H9 (cell line): ENCODE data around the gene CBX5. TPM values are rescaled to one million over a fixed set of nuclear protein-coding genes. Genes with fewer than 3 reads are reported as not detected.
A peak's percentile ranks its signal among the peaks of the same experiment; 100 is the strongest.

Experiments
- DNase-seq: peaks from one replicate; pipeline ENCODE4 v3.0.0-alpha.2; 2017
- H2AFZ ChIP-seq: one replicate; pipeline ENCODE4 v1.6.1; 2013; ENCODE audit warnings: mild to moderate bottlenecking, low read length, control low read depth, moderate library complexity
- H2AK5ac ChIP-seq: 2 replicates; pipeline ENCODE4 v1.6.1; 2013; ENCODE audit warnings: low read length, control low read depth, mixed read lengths; ENCODE audit not compliant: insufficient read length
- H2BK120ac ChIP-seq: one replicate; pipeline ENCODE4 v1.6.1; 2013; ENCODE audit warnings: low read depth, mild to moderate bottlenecking, low read length, control low read depth, inconsistent platforms; ENCODE audit not compliant: poor library complexity, severe bottlenecking
- H2BK12ac ChIP-seq: 2 replicates; pipeline ENCODE4 v1.6.1; 2013; ENCODE audit warnings: low read length, control low read depth, mixed read lengths, low read depth; ENCODE audit not compliant: insufficient read length
- H2BK15ac ChIP-seq: 2 replicates; pipeline ENCODE4 v1.6.1; 2013; ENCODE audit warnings: low read depth, low read length, control low read depth
- H2BK20ac ChIP-seq: one replicate; pipeline ENCODE4 v1.6.1; 2013; ENCODE audit warnings: low read depth, mild to moderate bottlenecking, low read length, control low read depth, inconsistent platforms; ENCODE audit not compliant: poor library complexity, severe bottlenecking
- H2BK5ac ChIP-seq: 2 replicates; pipeline ENCODE4 v1.6.1; 2013; ENCODE audit warnings: low read length, control low read depth, mixed read lengths; ENCODE audit not compliant: insufficient read length
- H3K14ac ChIP-seq: 2 replicates; pipeline ENCODE4 v1.6.1; 2013; ENCODE audit warnings: low read length, control low read depth; ENCODE audit not compliant: insufficient read depth
- H3K18ac ChIP-seq: 2 replicates; pipeline ENCODE4 v1.6.1; 2013; ENCODE audit warnings: low read depth, mild to moderate bottlenecking, mixed read lengths, low read length, control low read depth; ENCODE audit not compliant: insufficient read length
- H3K23ac ChIP-seq: 2 replicates; pipeline ENCODE4 v1.6.1; 2013; ENCODE audit warnings: low read length, control low read depth, mixed read lengths, low read depth; ENCODE audit not compliant: insufficient read length
- H3K23me2 ChIP-seq: 2 replicates; pipeline ENCODE4 v1.6.1; 2013; ENCODE audit warnings: low read depth, mild to moderate bottlenecking, mixed read lengths, low read length, control low read depth; ENCODE audit not compliant: insufficient read length, poor library complexity, severe bottlenecking
- H3K27ac ChIP-seq: 2 replicates; pipeline ENCODE4 v1.5.1; 2013; ENCODE audit warnings: low read length, control low read depth, mixed read lengths, low read depth; ENCODE audit not compliant: insufficient read length
- H3K27me3 ChIP-seq: 2 replicates; pipeline ENCODE4 v1.6.1; 2013; ENCODE audit warnings: low read length, control low read depth, inconsistent platforms; ENCODE audit not compliant: insufficient read depth
- H3K4ac ChIP-seq: 2 replicates; pipeline ENCODE4 v1.6.1; 2013; ENCODE audit warnings: low read depth, mild to moderate bottlenecking, control low read depth, inconsistent platforms, low read length, moderate library complexity
- H3K4me1 ChIP-seq: 2 replicates; pipeline ENCODE4 v1.6.1; 2013; ENCODE audit warnings: low read length, control low read depth, inconsistent platforms; ENCODE audit not compliant: insufficient read depth
- H3K4me2 ChIP-seq: 2 replicates; pipeline ENCODE4 v1.6.1; 2013; ENCODE audit warnings: low read length, control low read depth, mixed read lengths; ENCODE audit not compliant: insufficient read length, insufficient read depth
- H3K56ac ChIP-seq: 2 replicates; pipeline ENCODE4 v1.6.1; 2013; ENCODE audit warnings: low read depth, mild to moderate bottlenecking, mixed read lengths, low read length, control low read depth; ENCODE audit not compliant: insufficient read length
- H3K79me1 ChIP-seq: 2 replicates; pipeline ENCODE4 v1.6.1; 2013; ENCODE audit warnings: low read depth, mild to moderate bottlenecking, moderate library complexity, low read length, control low read depth, inconsistent platforms; ENCODE audit not compliant: insufficient read depth, poor library complexity, severe bottlenecking
- H3K79me2 ChIP-seq: 2 replicates; pipeline ENCODE4 v1.6.1; 2013; ENCODE audit warnings: low read length, control low read depth, inconsistent platforms; ENCODE audit not compliant: insufficient read depth
- H3K9ac ChIP-seq: 2 replicates; pipeline ENCODE4 v1.6.1; 2013; ENCODE audit warnings: low read length, control low read depth, mixed read lengths; ENCODE audit not compliant: insufficient read length; ENCODE audit errors: extremely low read depth
- H3K9me3 ChIP-seq: one replicate; pipeline ENCODE4 v1.6.1; 2013; ENCODE audit warnings: low read depth, low read length, inconsistent platforms; ENCODE audit not compliant: control insufficient read depth
- H3T11ph ChIP-seq: one replicate; pipeline ENCODE4 v1.6.1; 2013; ENCODE audit warnings: mild to moderate bottlenecking, low read length, control low read depth, inconsistent platforms
- H4K20me1 ChIP-seq: one replicate; pipeline ENCODE4 v1.6.1; 2013; ENCODE audit not compliant: control insufficient read depth, insufficient read length, insufficient read depth
- H4K5ac ChIP-seq: 2 replicates; pipeline ENCODE4 v1.6.1; 2013; ENCODE audit warnings: low read depth, mild to moderate bottlenecking, mixed read lengths, low read length, control low read depth; ENCODE audit not compliant: insufficient read length
- H4K8ac ChIP-seq: replicated peaks from 2 replicates; pipeline ENCODE4 v1.6.1; 2013; ENCODE audit warnings: low read length, control low read depth, mixed read lengths, low read depth; ENCODE audit not compliant: insufficient read length
- H4K91ac ChIP-seq: 2 replicates; pipeline ENCODE4 v1.6.1; 2013; ENCODE audit warnings: low read depth, mild to moderate bottlenecking, moderate library complexity, mixed read lengths, low read length, control low read depth; ENCODE audit not compliant: insufficient read length
- H3K27ac Mint-ChIP-seq, 3 experiments: 2 replicates in 2 of 3; 3 replicates in 1 of 3; pipeline ENCODE4 v1.8.0; 2020 to 2021; ENCODE audit warnings: mixed read lengths in 3 of 3, mild to moderate bottlenecking in 1 of 3, moderate library complexity in 1 of 3
- H3K27me3 Mint-ChIP-seq: 2 replicates; pipeline ENCODE4 v1.8.0; 2021; ENCODE audit warnings: low read depth, mild to moderate bottlenecking, moderate library complexity, mixed read lengths
- H3K36me3 Mint-ChIP-seq, 3 experiments: 2 replicates in 2 of 3; 3 replicates in 1 of 3; pipeline ENCODE4 v1.8.0; 2020 to 2021; ENCODE audit warnings: low read depth in 3 of 3, mixed read lengths in 3 of 3; ENCODE audit not compliant: insufficient read depth in 1 of 3
- H3K4me1 Mint-ChIP-seq, 2 experiments: 2 replicates each; pipeline ENCODE4 v1.8.0; 2020; ENCODE audit warnings: mixed read lengths in 2 of 2
- H3K4me3 Mint-ChIP-seq, 2 experiments: 2 replicates in 1 of 2; 3 replicates in 1 of 2; pipeline ENCODE4 v1.8.0; 2020 to 2021; ENCODE audit warnings: mild to moderate bottlenecking in 2 of 2, mixed read lengths in 2 of 2, moderate library complexity in 1 of 2
- H3K9me3 Mint-ChIP-seq, 2 experiments: 2 replicates in 1 of 2; 3 replicates in 1 of 2; pipeline ENCODE4 v1.8.0; 2020; ENCODE audit warnings: mild to moderate bottlenecking in 2 of 2, mixed read lengths in 2 of 2, moderate library complexity in 1 of 2
- WGBS: extraction: QIAGEN DNeasy Blood & Tissue Kit; methylation state at CpG from one replicate; pipeline ENCODE4 v1.1.7; 2013; ENCODE audit warnings: missing lambda C conversion rate, low lambda C conversion rate, mixed read lengths; ENCODE audit not compliant: insufficient read length; ENCODE audit errors: extremely low coverage; 5-methylcytosine and 5-hydroxymethylcytosine counted together
- total RNA-seq: library from RNA; stranded (reverse); gene quantifications from 2 replicates; pipeline ENCODE4 v1.2.1, GENCODE V29; 2021
- TF ChIP-seq, protein P1 (sequence below): fragments of 200-600 bp; sonication (generic); conservative IDR thresholded peaks from 3 replicates; pipeline ENCODE4 v1.8.0; 2021; ENCODE audit warnings: antibody characterized with exemption, mild to moderate bottlenecking

CBX5 gene
- total RNA-seq, 1 experiment from 2014 or later: 206 TPM

DNA sequence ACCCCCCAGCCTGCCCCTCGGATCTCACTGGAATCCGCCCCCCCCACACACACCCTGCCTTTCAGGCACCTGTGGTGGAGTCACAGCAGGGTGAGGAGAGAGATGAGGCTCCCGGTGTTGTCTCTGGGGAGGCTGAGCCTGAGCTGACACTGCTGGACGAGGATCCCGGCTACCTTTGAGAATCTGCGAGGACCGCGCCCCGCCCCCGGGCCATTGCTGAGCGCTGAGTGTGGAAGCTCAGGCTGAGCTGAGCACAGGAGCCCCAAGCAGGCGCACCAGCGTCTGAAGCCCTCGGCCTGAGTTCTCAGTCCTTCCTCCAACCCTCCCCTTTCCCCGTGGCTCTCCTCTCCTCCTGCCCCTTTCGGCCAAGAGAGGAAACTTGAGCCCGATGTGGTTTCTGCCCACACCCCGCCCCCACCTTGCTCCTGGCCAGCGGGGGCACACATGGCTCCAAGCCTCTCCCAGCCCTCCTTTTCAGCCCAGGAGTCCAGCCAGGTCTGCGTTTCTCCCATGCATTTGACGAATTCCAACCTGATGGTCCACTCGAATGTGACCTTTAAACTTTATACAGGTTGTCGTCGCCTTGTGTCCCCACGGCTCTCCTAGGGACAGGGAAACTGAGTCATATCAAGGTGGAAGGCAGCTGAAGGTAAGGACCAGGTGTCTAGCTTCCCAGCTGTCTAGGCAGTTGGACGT lies 21.0 kb upstream of the CBX5 start, which contains the start of gene NFE2:
Gene NFE2, minus strand, starts transcription at position 284 of the 696 bp plus-strand sequence. CDS start 5,767 bp downstream, outside the sequence.
- peak within 1 kb of the TSS; percentile 85 to 92 (median 87); a peak in 6 of 7 replicates for H3K27ac Mint-ChIP-seq

More for the DNA sequence above, 21.0 kb upstream of the CBX5 start, which contains the start of gene NFE2:
- H3K4me3 Mint-ChIP-seq: peak within 1 kb of the TSS; percentile 57 to 79
- H3K27me3 ChIP-seq: peaks cover 7% of the 10 kb centered on the region; the same call in 1 of the 2 replicates
- H3K27ac ChIP-seq: no peak within 1 kb of the TSS
- H2BK12ac ChIP-seq: no peak within 1 kb of the TSS
- H3K9me3 ChIP-seq: no peaks in the 10 kb centered on the region
- H3K9me3 Mint-ChIP-seq: no peaks in the 10 kb centered on the region
- no peak within 1 kb of the TSS for H3K56ac ChIP-seq
- peak within 1 kb of the TSS; percentile 48 for H3K18ac ChIP-seq
- no peak within 1 kb of the TSS for H4K5ac ChIP-seq
- H2BK20ac ChIP-seq: no peak within 1 kb of the TSS
- no peaks in the 10 kb centered on the region for H3K79me2 ChIP-seq
- TF ChIP-seq, protein P1, sequence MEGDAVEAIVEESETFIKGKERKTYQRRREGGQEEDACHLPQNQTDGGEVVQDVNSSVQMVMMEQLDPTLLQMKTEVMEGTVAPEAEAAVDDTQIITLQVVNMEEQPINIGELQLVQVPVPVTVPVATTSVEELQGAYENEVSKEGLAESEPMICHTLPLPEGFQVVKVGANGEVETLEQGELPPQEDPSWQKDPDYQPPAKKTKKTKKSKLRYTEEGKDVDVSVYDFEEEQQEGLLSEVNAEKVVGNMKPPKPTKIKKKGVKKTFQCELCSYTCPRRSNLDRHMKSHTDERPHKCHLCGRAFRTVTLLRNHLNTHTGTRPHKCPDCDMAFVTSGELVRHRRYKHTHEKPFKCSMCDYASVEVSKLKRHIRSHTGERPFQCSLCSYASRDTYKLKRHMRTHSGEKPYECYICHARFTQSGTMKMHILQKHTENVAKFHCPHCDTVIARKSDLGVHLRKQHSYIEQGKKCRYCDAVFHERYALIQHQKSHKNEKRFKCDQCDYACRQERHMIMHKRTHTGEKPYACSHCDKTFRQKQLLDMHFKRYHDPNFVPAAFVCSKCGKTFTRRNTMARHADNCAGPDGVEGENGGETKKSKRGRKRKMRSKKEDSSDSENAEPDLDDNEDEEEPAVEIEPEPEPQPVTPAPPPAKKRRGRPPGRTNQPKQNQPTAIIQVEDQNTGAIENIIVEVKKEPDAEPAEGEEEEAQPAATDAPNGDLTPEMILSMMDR: peak; percentile 32; the same call in 2 of the 3 replicates
- no peaks in the 10 kb centered on the region for H3K36me3 Mint-ChIP-seq
- DNase-seq: peak; percentile 93
- H3K14ac ChIP-seq: peak within 1 kb of the TSS; percentile 4; the same call in 1 of the 2 replicates
- H3K4ac ChIP-seq: no peak within 1 kb of the TSS; the same call in 1 of the 2 replicates
- H3K4me1 ChIP-seq: peaks cover 11% of the 10 kb centered on the region; the same call in 1 of the 2 replicates
- H4K8ac ChIP-seq: no peak within 1 kb of the TSS
- no CpG with 5 or more reads among the region's 26 CpGs for WGBS
- H2BK5ac ChIP-seq: no peak within 1 kb of the TSS
- peaks cover 51 to 60% of the 10 kb centered on the region in 2 experiments for H3K4me1 Mint-ChIP-seq
- no peak within 1 kb of the TSS for H2BK15ac ChIP-seq
- H4K20me1 ChIP-seq: no peaks in the 10 kb centered on the region
- peak within 1 kb of the TSS; percentile 0 for H3K9ac ChIP-seq
- H4K91ac ChIP-seq: no peak within 1 kb of the TSS
- H2AFZ ChIP-seq: no peak within 1 kb of the TSS
- H3T11ph ChIP-seq: no peak within 1 kb of the TSS
- peak within 1 kb of the TSS; percentile 84 for H3K4me2 ChIP-seq
- peaks cover 33% of the 10 kb centered on the region for H3K27me3 Mint-ChIP-seq
- H2AK5ac ChIP-seq: no peak within 1 kb of the TSS
- peaks cover 6% of the 10 kb centered on the region for H3K23me2 ChIP-seq
- H2BK120ac ChIP-seq: no peak within 1 kb of the TSS
- no peaks in the 10 kb centered on the region for H3K79me1 ChIP-seq
- H3K23ac ChIP-seq: no peak within 1 kb of the TSS
